Measurements from ENCODE around the gene DAB2. TPM values are rescaled to one million over a fixed set of nuclear protein-coding genes. Genes with fewer than 3 reads are reported as not detected.
"Not testable (repeated sequence)": the region's sequence is repeated elsewhere in the genome, so short reads cannot be mapped to it uniquely, and the experiment has no call there.

Gene DAB2
- total RNA-seq, 2 donors from 2014 or later = 43.7 to 46.4 TPM

- Histone ChIP-seq H3K4me1 (no peaks in the 10 kb centered on the region), H3K9ac (ENCODE audit: low read depth in 2 of 2, low read length in 2 of 2) (no peak overlapping the region), H3K27ac (no peak overlapping the region), H3K27me3 (no peaks in the 10 kb centered on the region), H3K9me3 (no peaks in the 10 kb centered on the region), H3K36me3 (no peaks in the 10 kb centered on the region), H3K4me3 (no peak overlapping the region)
- DNase-seq = no peak
- no peak for TF ChIP-seq CTCF (IDR thresholded peaks at IDR 0.05)
- intact Hi-C loops (cut with DNase I) = no loop called here
Observed at GRCh38 chr5:39342460-39342859, 82.3 kb downstream of the DAB2 start.

GRCh38 chr5:39341896-39342295 lies 82.9 kb downstream of the DAB2 start:
- no peak overlapping the region for H3K9ac ChIP-seq (ENCODE audit: low read depth in 2 of 2, low read length in 2 of 2)
- DNase-seq = no peak
- no peaks in the 10 kb centered on the region for H3K9me3 ChIP-seq
- no peaks in the 10 kb centered on the region for H3K4me1 ChIP-seq
- TF ChIP-seq CTCF (IDR thresholded peaks at IDR 0.05) = no peak
- intact Hi-C loops (cut with DNase I) = no loop called here
- no peak overlapping the region for H3K4me3 ChIP-seq
- no peaks in the 10 kb centered on the region for H3K36me3 ChIP-seq
- H3K27me3 ChIP-seq = no peaks in the 10 kb centered on the region
- H3K27ac ChIP-seq = no peak overlapping the region

GRCh38 chr5:39340506-39340905 lies 84.3 kb downstream of the DAB2 start:
- no peak overlapping the region for H3K27ac ChIP-seq
- H3K4me1 ChIP-seq = no peaks in the 10 kb centered on the region
- H3K27me3 ChIP-seq = no peaks in the 10 kb centered on the region
- no peak for TF ChIP-seq CTCF (IDR thresholded peaks at IDR 0.05)
- H3K9ac ChIP-seq (ENCODE audit: low read depth in 2 of 2, low read length in 2 of 2) = no peak overlapping the region
- H3K4me3 ChIP-seq = no peak overlapping the region
- no peaks in the 10 kb centered on the region for H3K9me3 ChIP-seq
- no peaks in the 10 kb centered on the region for H3K36me3 ChIP-seq
- DNase-seq = no peak
- intact Hi-C loops (cut with DNase I) = no loop called here

GRCh38 chr5:39337252-39337915 lies 87.4 kb downstream of the DAB2 start:
- intact Hi-C loops (cut with DNase I) = no loop called here

GRCh38 chr5:39334296-39334695 lies 90.5 kb downstream of the DAB2 start:
- H3K27me3 ChIP-seq; intact Hi-C loops (cut with DNase I); H3K4me1 ChIP-seq; H3K36me3 ChIP-seq; H3K4me3 ChIP-seq; H3K9me3 ChIP-seq; H3K27ac ChIP-seq; H3K9ac ChIP-seq (ENCODE audit: low read depth in 2 of 2, low read length in 2 of 2); DNase-seq: not testable (repeated sequence)

More at GRCh38 chr5:39337252-39337915, 87.4 kb downstream of the DAB2 start:
- no peak overlapping the region for H3K4me3 ChIP-seq
- no peaks in the 10 kb centered on the region for H3K4me1 ChIP-seq
- H3K27ac ChIP-seq = no peak overlapping the region
- H3K27me3 ChIP-seq = no peaks in the 10 kb centered on the region
- no peak for DNase-seq
- H3K9ac ChIP-seq (ENCODE audit: low read depth in 2 of 2, low read length in 2 of 2) = no peak overlapping the region
- no peak for TF ChIP-seq CTCF (IDR thresholded peaks at IDR 0.05)
- H3K9me3 ChIP-seq = no peaks in the 10 kb centered on the region
- no peaks in the 10 kb centered on the region for H3K36me3 ChIP-seq

GRCh38 chr5:39333104-39333503 lies 91.7 kb downstream of the DAB2 start:
- DNase-seq = no peak
- H3K27ac ChIP-seq = no peak overlapping the region
- intact Hi-C loops (cut with DNase I) = no loop called here
- H3K27me3 ChIP-seq = no peaks in the 10 kb centered on the region
- TF ChIP-seq CTCF (IDR thresholded peaks at IDR 0.05) = no peak
- no peak overlapping the region for H3K9ac ChIP-seq (ENCODE audit: low read depth in 2 of 2, low read length in 2 of 2)
- H3K9me3 ChIP-seq = no peaks in the 10 kb centered on the region
- no peak overlapping the region for H3K4me3 ChIP-seq
- H3K4me1 ChIP-seq = no peaks in the 10 kb centered on the region
- H3K36me3 ChIP-seq = no peaks in the 10 kb centered on the region
